Gastroesophageal sphincter (tissue), 3 donors: ENCODE results near the gene SERPINE3.

Experiments used
- EP300 ChIP-seq: sonication (generic); formaldehyde crosslinking; IDR thresholded peaks from one replicate; pipeline ENCODE4 v1.6.1; 2017; ENCODE audit warnings: antibody characterized with exemption, mild to moderate bottlenecking
- POLR2A ChIP-seq, 2 donors: fragments of 450-650 bp; IDR thresholded peaks; one replicate each; pipeline ENCODE4 v1.6.1; 2017; ENCODE audit warnings: antibody characterized with exemption in 2 of 2, mild to moderate bottlenecking in 2 of 2, moderate library complexity in 1 of 2
- POLR2AphosphoS5 ChIP-seq: sonication (generic); formaldehyde crosslinking; IDR thresholded peaks from one replicate; pipeline ENCODE4 v1.6.1; 2017; ENCODE audit warnings: antibody characterized with exemption
- TF ChIP-seq, protein P1 (sequence below), 4 experiments: fragments of 200-600 bp in 2 of 4; fragments of 450-650 bp in 2 of 4; sonication (generic) in 1 of 4; IDR thresholded peaks; one replicate each; pipeline ENCODE4 v1.5.1; 2017 to 2019; ENCODE audit warnings: antibody characterized with exemption in 4 of 4, mild to moderate bottlenecking in 2 of 4, moderate library complexity in 2 of 4

DNA sequence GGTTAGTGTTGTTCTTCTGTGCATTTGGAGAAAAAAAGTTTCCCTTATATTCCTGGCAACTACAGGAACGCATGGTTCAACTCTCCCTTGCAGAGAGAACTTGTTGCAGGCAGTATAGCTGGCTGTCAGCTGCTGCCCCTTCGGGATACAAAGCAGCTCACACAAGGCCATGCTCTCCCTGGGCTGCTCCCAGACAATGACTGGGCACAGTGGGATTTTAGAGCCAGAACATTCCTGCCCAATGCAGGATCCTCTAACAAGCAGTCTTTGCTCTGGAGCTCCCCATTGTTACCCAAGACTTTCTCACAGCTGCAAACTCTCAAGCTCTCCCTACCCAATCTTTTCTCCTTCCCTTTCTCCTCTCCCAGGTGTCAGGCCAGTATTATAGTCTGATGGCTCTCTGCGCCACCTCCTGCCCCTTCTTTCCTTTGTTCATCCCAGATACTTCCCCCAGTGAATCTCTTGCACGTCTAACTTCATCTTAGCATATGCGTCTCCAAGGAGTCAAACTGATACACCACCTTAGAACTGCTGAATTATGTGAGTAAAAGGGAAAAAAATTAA lies 27.5 kb upstream of the SERPINE3 start:
- TF ChIP-seq, protein P1, sequence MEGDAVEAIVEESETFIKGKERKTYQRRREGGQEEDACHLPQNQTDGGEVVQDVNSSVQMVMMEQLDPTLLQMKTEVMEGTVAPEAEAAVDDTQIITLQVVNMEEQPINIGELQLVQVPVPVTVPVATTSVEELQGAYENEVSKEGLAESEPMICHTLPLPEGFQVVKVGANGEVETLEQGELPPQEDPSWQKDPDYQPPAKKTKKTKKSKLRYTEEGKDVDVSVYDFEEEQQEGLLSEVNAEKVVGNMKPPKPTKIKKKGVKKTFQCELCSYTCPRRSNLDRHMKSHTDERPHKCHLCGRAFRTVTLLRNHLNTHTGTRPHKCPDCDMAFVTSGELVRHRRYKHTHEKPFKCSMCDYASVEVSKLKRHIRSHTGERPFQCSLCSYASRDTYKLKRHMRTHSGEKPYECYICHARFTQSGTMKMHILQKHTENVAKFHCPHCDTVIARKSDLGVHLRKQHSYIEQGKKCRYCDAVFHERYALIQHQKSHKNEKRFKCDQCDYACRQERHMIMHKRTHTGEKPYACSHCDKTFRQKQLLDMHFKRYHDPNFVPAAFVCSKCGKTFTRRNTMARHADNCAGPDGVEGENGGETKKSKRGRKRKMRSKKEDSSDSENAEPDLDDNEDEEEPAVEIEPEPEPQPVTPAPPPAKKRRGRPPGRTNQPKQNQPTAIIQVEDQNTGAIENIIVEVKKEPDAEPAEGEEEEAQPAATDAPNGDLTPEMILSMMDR (IDR thresholded peaks at IDR 0.05): no peak
- TF ChIP-seq POLR2A (IDR thresholded peaks at IDR 0.05) (no peak), EP300 (no peak), POLR2AphosphoS5 (no peak)
